Activated CD4-positive, alpha-beta T cell treated with anti-CD3 and anti-CD28 coated beads for 36 hours (primary cell): ENCODE results near the gene DBR1. TPM values are rescaled to one million over a fixed set of nuclear protein-coding genes. Genes with fewer than 3 reads are reported as not detected.

Experiments used
- ATAC-seq: fragments of 200-7000 bp; cut with Tn5 transposase; one replicate; pipeline ENCODE4 v1.10.0; 2021; ENCODE audit warnings: mild to moderate bottlenecking, moderate library complexity
- CTCF ChIA-PET: fragments of 350-600 bp; sonication (Branson Sonifier 250); formaldehyde crosslinking; loops from one replicate; lab custom pipeline; 2021; ENCODE audit warnings: antibody characterized with exemption; lab: Charles Lee
- POLR2A ChIA-PET: fragments of 350-600 bp; sonication (Branson Sonifier 250); formaldehyde crosslinking; loops from one replicate; lab custom pipeline; 2021; ENCODE audit warnings: antibody characterized with exemption, inconsistent platforms; lab: Charles Lee
- DNase-seq: peaks from one replicate; pipeline ENCODE4 v3.0.0-alpha.2; 2020
- H3K27ac Mint-ChIP-seq: one replicate; pipeline ENCODE4 v1.8.0; 2021; ENCODE audit warnings: mixed read lengths
- H3K27me3 Mint-ChIP-seq: one replicate; pipeline ENCODE4 v1.8.0; 2021; ENCODE audit warnings: mixed read lengths
- H3K36me3 Mint-ChIP-seq: one replicate; pipeline ENCODE4 v1.8.0; 2021; ENCODE audit warnings: low read depth, mixed read lengths
- H3K4me1 Mint-ChIP-seq: one replicate; pipeline ENCODE4 v1.8.0; 2021; ENCODE audit warnings: mixed read lengths
- H3K4me3 Mint-ChIP-seq: one replicate; pipeline ENCODE4 v1.8.0; 2021; ENCODE audit warnings: mild to moderate bottlenecking, moderate library complexity, mixed read lengths
- H3K9me3 Mint-ChIP-seq: one replicate; pipeline ENCODE4 v1.8.0; 2021; ENCODE audit warnings: low read depth, mixed read lengths
- intact Hi-C, 2 experiments: fragments of 100-400 bp; cut with DNase I in 1 of 2; cut with micrococcal nuclease in 1 of 2; formaldehyde crosslinking; loops; one replicate each; pipeline versions ENCODE4 v1.14.2 to v1.15.1; 2022 to 2024; cut with DNase I, micrococcal nuclease
- total RNA-seq, 2 experiments: library from RNA; stranded (reverse); gene quantifications; one replicate each; pipeline ENCODE4 v1.2.3, GENCODE V29; 2021

The DBR1 gene
- 10 to 100 TPM; 16.4 to 22.0 TPM for total RNA-seq

DNA sequence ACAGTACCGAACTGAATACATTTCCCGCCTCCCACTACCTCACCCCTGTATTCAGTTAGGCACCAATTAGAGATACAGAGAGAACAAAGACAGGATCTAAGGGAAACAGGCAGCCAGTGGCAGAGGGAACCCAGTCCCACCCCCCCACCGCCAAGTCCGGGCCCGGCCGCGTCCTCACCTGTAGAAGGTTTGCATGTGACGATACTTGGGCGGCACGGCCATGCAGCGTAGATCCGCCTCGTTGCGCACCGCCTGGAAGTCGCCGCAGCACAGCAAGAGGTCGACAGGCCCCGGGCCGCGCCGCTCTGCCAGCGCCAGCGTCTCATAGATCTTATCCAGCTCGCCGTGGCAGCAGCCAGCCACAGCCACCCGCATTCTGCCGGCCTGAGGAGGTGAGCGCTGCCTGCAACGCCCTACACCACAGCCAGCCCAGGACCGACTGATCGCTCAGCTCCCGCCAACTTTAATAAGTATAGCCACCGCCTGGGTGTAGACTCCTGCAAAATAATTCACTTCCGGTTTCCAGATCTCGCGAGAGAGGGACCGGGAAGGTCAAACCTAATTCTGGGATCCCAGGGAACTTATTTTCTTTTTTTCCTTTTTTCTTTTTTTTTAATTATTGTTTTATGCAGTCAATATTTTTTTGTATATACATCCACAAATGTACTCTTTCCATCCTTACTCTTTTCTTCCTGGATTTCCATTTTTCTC is at the start of gene DBR1:
TSS of gene DBR1 (minus strand) at position 501 of the 711 bp plus-strand sequence. CDS start at position 375, 126 bp downstream.
- CTCF ChIA-PET: interaction anchor here (0.5 to 5.7 kb wide), 8 partner anchors 10 to 1828 kb away, joined by 3 to 38 read pairs (median 3); partner anchors contain the start of gene ARMC8
- H3K4me1 Mint-ChIP-seq: peaks cover 30% of the 10 kb centered on the region
- POLR2A ChIA-PET: interaction anchor here (0.6 to 2.5 kb wide), 4 partner anchors 12 to 1980 kb away, joined by 4 to 25 read pairs (median 6); partner anchors contain the start of genes ARMC8 and STAG1
- DNase-seq: peak; percentile 85
- H3K27ac Mint-ChIP-seq: peak within 1 kb of the TSS; percentile 96
- ATAC-seq: peak; percentile 85
- H3K27me3 Mint-ChIP-seq: no peaks in the 10 kb centered on the region
- peak within 1 kb of the TSS; percentile 89 for H3K4me3 Mint-ChIP-seq
- H3K9me3 Mint-ChIP-seq: no peaks in the 10 kb centered on the region
- intact Hi-C loops: loop anchor here (1.0 to 10.0 kb wide), 8 partner anchors 13 to 1980 kb away; partner anchors contain the start of genes ARMC8 (in 2 of the 2), CEP70 (in 1 of the 2), MSL2 (in 1 of the 2) and NME9 (in 1 of the 2)
- H3K36me3 Mint-ChIP-seq: peaks cover 24% of the 10 kb centered on the region

DNA sequence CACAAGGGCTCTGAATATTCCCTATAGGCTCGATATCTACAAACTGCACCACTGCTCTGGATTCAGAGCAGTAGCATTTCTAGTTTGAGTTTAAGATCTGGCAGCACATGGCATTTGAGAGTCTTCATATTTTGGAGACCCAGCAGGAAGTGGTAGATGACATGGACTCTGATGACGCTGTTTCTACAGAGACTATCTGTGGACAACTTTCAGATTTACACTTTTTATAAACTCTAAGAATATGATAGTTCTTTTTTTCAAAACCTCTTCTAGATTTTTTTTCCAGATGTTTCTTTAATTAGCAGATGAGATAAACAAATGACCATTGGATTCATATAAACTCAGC is 48.2 kb upstream of the DBR1 start:
- POLR2A ChIA-PET: no interaction called here
- intact Hi-C loops: loop anchor here in 1 of 2 experiments (5.0 kb wide), 1 partner anchor 36 kb away; the partner anchor contains the start of gene ARMC8
- no peak for DNase-seq

GRCh38 chr3:138222131-138222941 is 47.6 kb upstream of the DBR1 start:
- Mint-ChIP-seq H3K4me3 (no peak overlapping the region), H3K4me1 (peaks cover 26% of the 10 kb centered on the region), H3K9me3 (no peaks in the 10 kb centered on the region), H3K27ac (peak overlapping the region; percentile 10), H3K27me3 (no peaks in the 10 kb centered on the region), H3K36me3 (peaks cover 37% of the 10 kb centered on the region)
- ATAC-seq: no peak
- ChIA-PET POLR2A (interaction anchor here (0.6 kb wide), 1 partner anchor 47 kb away, joined by 4 read pairs; the partner anchor contains the start of gene DBR1), CTCF (interaction anchor here (1.1 to 1.5 kb wide), 2 partner anchors 13 to 32 kb away, joined by 3 to 4 read pairs; no protein-coding TSS in a partner anchor)
- no peak for DNase-seq
- intact Hi-C loops: loop anchor here in 1 of 2 experiments (5.0 kb wide), 1 partner anchor 35 kb away; the partner anchor contains the start of gene ARMC8

More for the DNA sequence above, 48.2 kb upstream of the DBR1 start:
- Mint-ChIP-seq H3K27me3 (no peaks in the 10 kb centered on the region), H3K36me3 (peaks cover 36% of the 10 kb centered on the region), H3K4me3 (no peak overlapping the region), H3K9me3 (no peaks in the 10 kb centered on the region), H3K4me1 (peaks cover 26% of the 10 kb centered on the region), H3K27ac (peak overlapping the region; percentile 10)
- CTCF ChIA-PET: interaction anchor here (1.5 kb wide), 1 partner anchor 14 kb away, joined by 4 read pairs; no protein-coding TSS in a partner anchor
- peak; percentile 39 for ATAC-seq

DNA sequence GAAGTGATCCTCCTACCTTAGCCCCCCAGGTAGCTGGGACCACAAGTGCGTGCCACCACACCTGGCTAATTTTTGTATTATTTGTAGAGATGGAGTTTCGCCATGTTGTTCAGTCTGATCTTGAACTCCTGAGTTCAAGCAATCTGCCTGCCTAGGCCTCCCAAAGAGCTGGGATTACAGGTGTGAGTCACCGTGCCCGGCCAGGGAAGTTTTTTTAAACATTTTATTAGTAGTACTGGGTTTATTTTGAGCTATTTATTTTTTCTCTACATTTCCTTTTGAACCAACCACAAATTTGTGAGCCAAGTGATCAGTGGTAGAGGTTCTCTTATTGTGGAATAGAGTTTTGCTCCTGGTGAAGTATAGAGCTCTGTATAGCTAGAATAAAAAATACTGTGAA is 46.1 kb upstream of the DBR1 start:
- DNase-seq (no peak), ATAC-seq (no peak)
- Mint-ChIP-seq H3K4me3 (no peak overlapping the region), H3K9me3 (no peaks in the 10 kb centered on the region), H3K27me3 (no peaks in the 10 kb centered on the region), H3K4me1 (peaks cover 26% of the 10 kb centered on the region), H3K27ac (no peak overlapping the region), H3K36me3 (peaks cover 28% of the 10 kb centered on the region)
- intact Hi-C loops: loop anchor here in 1 of 2 experiments (5.0 kb wide), 1 partner anchor 33 kb away; the partner anchor contains the start of gene ARMC8
- ChIA-PET CTCF (interaction anchor here (0.7 kb wide), 1 partner anchor 34 kb away, joined by 3 read pairs; the partner anchor contains the start of gene ARMC8), POLR2A (no interaction called here)

DNA sequence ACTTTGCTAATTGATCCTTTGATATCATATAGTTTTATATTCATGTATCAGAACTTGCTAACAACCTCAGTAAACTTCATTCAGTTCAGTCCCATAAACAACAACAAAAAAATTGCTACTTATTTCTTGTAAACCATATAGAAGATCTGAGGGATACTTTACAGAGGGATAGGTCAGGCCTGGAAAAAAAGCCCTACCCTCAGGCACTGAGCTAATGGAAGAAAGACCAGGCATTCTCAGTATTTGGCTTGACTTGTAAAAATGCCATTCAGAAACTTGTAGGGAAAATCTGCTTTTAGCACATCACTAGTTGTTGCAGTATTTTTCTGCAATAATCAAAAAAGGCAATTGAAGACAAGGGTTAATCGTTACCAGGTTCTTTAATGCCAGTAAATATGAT is 45.5 kb upstream of the DBR1 start:
- Mint-ChIP-seq H3K27me3 (no peaks in the 10 kb centered on the region), H3K9me3 (no peaks in the 10 kb centered on the region), H3K4me1 (peaks cover 26% of the 10 kb centered on the region), H3K4me3 (no peak overlapping the region), H3K36me3 (peaks cover 24% of the 10 kb centered on the region), H3K27ac (no peak overlapping the region)
- ATAC-seq (no peak), DNase-seq (no peak)
- intact Hi-C loops: loop anchor here in 1 of 2 experiments (5.0 kb wide), 1 partner anchor 33 kb away; the partner anchor contains the start of gene ARMC8
- ChIA-PET POLR2A (no interaction called here), CTCF (interaction anchor here (0.7 kb wide), 1 partner anchor 33 kb away, joined by 3 read pairs; the partner anchor contains the start of gene ARMC8)

GRCh38 chr3:138219255-138219654 is 44.5 kb upstream of the DBR1 start:
- DNase-seq: no peak
- CTCF ChIA-PET: interaction anchor here (0.8 to 2.5 kb wide), 4 partner anchors 8 to 131 kb away, joined by 3 to 7 read pairs (median 3); no protein-coding TSS in a partner anchor
- peak; percentile 73 for ATAC-seq
- Mint-ChIP-seq H3K4me3 (no peak overlapping the region), H3K27ac (peak overlapping the region; percentile 4), H3K36me3 (peaks cover 18% of the 10 kb centered on the region), H3K4me1 (peaks cover 26% of the 10 kb centered on the region), H3K9me3 (no peaks in the 10 kb centered on the region), H3K27me3 (no peaks in the 10 kb centered on the region)
- POLR2A ChIA-PET: no interaction called here
- intact Hi-C loops: no loop called here

DNA sequence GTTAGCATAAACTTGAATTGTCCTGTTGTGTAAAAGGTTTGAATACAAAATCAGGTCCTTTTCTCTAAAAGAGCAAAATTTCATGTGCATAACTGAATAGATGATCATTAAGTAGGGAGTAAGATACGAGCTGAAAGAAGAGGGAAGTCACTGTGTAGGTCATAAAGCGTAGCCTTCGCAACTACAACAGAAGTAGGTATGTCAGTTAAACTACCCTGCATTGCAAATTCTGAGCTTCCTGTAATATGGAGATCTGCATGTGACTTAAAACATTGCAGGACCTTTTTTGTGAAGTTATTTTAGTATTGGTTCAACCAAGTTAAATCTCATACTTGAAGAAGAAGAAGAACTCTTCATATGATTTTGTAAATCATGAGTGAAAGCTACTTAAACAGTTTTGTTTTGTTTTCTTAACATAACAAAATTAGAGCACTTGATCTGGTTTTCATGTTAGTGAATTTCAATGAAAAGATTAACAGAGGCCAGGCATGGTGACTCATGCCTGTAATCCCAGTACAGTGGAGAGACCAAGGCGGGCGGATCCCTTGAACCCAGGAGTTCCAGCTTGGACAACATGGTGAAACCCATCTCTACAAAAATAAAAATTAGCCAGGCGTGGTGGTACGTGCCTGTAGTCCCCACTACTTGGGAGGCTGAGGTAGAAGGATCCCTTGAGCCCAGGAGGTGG is 38.8 kb upstream of the DBR1 start:
- no peak overlapping the region for H3K27ac Mint-ChIP-seq
- no peaks in the 10 kb centered on the region for H3K9me3 Mint-ChIP-seq
- DNase-seq (no peak), ATAC-seq (no peak)
- no peak overlapping the region for H3K4me3 Mint-ChIP-seq
- ChIA-PET CTCF (interaction anchor here (1.2 kb wide), 1 partner anchor 10 kb away, joined by 3 read pairs; no protein-coding TSS in a partner anchor), POLR2A (no interaction called here)
- intact Hi-C loops: no loop called here
- H3K36me3 Mint-ChIP-seq: peaks cover 18% of the 10 kb centered on the region
- peaks cover 6% of the 10 kb centered on the region for H3K4me1 Mint-ChIP-seq
- H3K27me3 Mint-ChIP-seq: no peaks in the 10 kb centered on the region

GRCh38 chr3:138210528-138210927 is 35.8 kb upstream of the DBR1 start:
- Mint-ChIP-seq H3K9me3 (no peaks in the 10 kb centered on the region), H3K27me3 (no peaks in the 10 kb centered on the region), H3K4me1 (peaks cover 12% of the 10 kb centered on the region), H3K36me3 (peaks cover 30% of the 10 kb centered on the region), H3K27ac (no peak overlapping the region), H3K4me3 (no peak overlapping the region)
- ChIA-PET CTCF (interaction anchor here (1.1 to 2.7 kb wide), 2 partner anchors 8 to 9 kb away, joined by 3 to 7 read pairs; no protein-coding TSS in a partner anchor), POLR2A (interaction anchor here (0.6 kb wide), 1 partner anchor 25 kb away, joined by 4 read pairs; no protein-coding TSS in a partner anchor)
- no peak for ATAC-seq
- no peak for DNase-seq
- intact Hi-C loops: no loop called here

- Mint-ChIP-seq H3K4me1 (peaks cover 36% of the 10 kb centered on the region), H3K4me3 (no peak overlapping the region), H3K27ac (no peak overlapping the region), H3K9me3 (no peaks in the 10 kb centered on the region), H3K36me3 (peaks cover 26% of the 10 kb centered on the region), H3K27me3 (no peaks in the 10 kb centered on the region)
- ATAC-seq (no peak), DNase-seq (no peak)
- ChIA-PET CTCF (interaction anchor here (1.1 kb wide), 1 partner anchor 24 kb away, joined by 3 read pairs; no protein-coding TSS in a partner anchor), POLR2A (no interaction called here)
- intact Hi-C loops: no loop called here
Observed at GRCh38 chr3:138206196-138206595, 31.5 kb upstream of the DBR1 start.

- Mint-ChIP-seq H3K27me3 (no peaks in the 10 kb centered on the region), H3K4me3 (no peak overlapping the region), H3K27ac (no peak overlapping the region), H3K4me1 (peaks cover 36% of the 10 kb centered on the region), H3K36me3 (peaks cover 24% of the 10 kb centered on the region), H3K9me3 (no peaks in the 10 kb centered on the region)
- ChIA-PET CTCF (interaction anchor here (1.1 kb wide), 1 partner anchor 25 kb away, joined by 3 read pairs; no protein-coding TSS in a partner anchor), POLR2A (no interaction called here)
- intact Hi-C loops: no loop called here
- DNase-seq (no peak), ATAC-seq (no peak)
Observed at GRCh38 chr3:138205527-138205926, 30.8 kb upstream of the DBR1 start.
